Measurements from ENCODE around the gene SGSM2.
A peak's percentile ranks its signal among the peaks of the same experiment; 100 is the strongest.

SGSM2 gene

DNA sequence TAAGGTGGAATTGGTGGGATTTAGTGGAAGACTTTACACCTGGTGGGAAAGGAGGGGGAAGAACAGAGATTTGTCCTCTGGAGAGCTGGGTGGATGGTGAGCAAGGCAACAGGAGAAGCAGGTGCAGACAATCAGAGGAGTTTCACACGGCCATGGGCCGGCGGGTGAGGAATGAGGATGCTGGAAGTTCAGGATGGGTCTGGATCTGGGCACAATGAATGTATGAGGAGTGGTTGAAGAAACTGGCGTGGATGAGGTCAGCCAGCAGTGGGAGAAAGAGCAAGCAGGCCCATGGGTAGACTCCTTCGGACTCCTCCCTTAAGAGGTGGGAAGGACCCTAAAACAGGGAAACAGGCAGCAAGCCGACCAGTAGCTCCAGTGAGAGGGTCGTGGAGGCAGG is 73.7 kb downstream of the SGSM2 start:
- no peak overlapping the region for H3K27ac ChIP-seq (ENCODE audit: low read depth, low read length)
- H3K27me3 ChIP-seq (ENCODE audit: insufficient read depth, low read length) = no peaks in the 10 kb centered on the region
- no peak overlapping the region for H3K4me3 ChIP-seq (ENCODE audit: low read depth, low read length)
- H3K36me3 ChIP-seq (ENCODE audit: insufficient read depth, low read length) = no peaks in the 10 kb centered on the region
- no peak overlapping the region for H2AFZ ChIP-seq (ENCODE audit: low read length, unreplicated experiment)
- H3K79me2 ChIP-seq (ENCODE audit: control insufficient read depth, insufficient read depth, low read length, unreplicated experiment) = no peaks in the 10 kb centered on the region
- peaks cover 28% of the 10 kb centered on the region for H3K4me1 ChIP-seq (ENCODE audit: control insufficient read depth, insufficient read depth, low read length, unreplicated experiment)

DNA sequence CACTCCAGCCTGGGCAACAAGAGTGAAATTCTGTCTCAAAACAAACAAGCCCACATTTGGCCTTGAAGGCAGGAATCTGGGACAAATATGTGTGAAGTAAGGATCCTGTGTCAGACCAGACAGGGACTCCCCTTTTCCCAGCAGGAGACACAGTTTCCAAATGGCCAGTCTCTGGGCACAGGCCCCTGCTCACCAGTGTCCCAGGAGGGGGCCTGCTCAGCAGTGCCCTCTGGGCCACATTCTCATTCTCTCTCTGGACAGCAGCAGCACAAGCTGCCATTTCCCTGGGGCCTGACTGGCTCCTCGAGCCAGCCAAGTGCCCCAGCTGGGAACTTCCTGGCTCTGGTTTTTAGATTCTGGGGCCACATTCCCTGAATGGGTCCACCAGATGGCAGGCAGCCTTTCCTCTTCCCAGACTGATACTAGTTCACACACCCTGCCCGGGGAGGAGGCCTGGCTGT is 75.3 kb downstream of the SGSM2 start:
- Histone ChIP-seq H3K36me3 (ENCODE audit: insufficient read depth, low read length) (no peaks in the 10 kb centered on the region), H2AFZ (ENCODE audit: low read length, unreplicated experiment) (no peak overlapping the region), H3K27ac (ENCODE audit: low read depth, low read length) (peak overlapping the region; percentile 46), H3K4me3 (ENCODE audit: low read depth, low read length) (no peak overlapping the region), H3K4me1 (ENCODE audit: control insufficient read depth, insufficient read depth, low read length, unreplicated experiment) (peaks cover 11% of the 10 kb centered on the region), H3K27me3 (ENCODE audit: insufficient read depth, low read length) (no peaks in the 10 kb centered on the region), H3K79me2 (ENCODE audit: control insufficient read depth, insufficient read depth, low read length, unreplicated experiment) (no peaks in the 10 kb centered on the region)

DNA sequence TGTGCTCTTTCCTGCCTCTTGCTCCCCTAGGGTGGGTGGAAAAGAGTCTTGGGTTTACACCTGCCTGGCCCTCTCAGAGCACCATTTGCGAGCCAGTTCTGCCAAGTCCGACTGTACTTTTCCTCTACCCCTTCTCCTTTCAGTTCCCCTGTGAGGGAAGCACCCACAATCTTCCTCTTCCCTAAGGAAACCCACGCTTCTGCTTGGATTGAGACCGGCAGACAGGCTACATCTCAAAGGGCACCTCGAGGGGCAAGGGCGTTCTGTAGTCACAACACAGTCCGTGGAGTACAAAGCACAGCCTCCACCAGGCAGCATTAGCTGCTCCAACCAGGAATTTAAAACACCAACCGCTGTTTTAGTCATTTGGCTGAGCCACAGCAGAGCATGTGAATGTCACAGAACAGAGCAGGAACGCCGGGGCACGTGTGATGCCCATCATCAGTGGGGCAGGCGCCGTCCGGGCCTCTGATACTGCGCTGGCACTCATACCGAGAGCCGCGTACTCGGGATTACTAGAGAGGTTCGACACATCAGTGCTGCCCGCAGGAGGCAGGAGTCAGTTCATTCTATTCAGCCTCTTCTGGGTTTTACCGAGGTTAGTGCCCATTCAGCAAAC is 77.3 kb downstream of the SGSM2 start:
- Histone ChIP-seq H2AFZ (ENCODE audit: low read length, unreplicated experiment) (no peak overlapping the region), H3K4me1 (ENCODE audit: control insufficient read depth, insufficient read depth, low read length, unreplicated experiment) (peaks cover 7% of the 10 kb centered on the region), H3K27ac (ENCODE audit: low read depth, low read length) (no peak overlapping the region), H3K79me2 (ENCODE audit: control insufficient read depth, insufficient read depth, low read length, unreplicated experiment) (no peaks in the 10 kb centered on the region), H3K36me3 (ENCODE audit: insufficient read depth, low read length) (no peaks in the 10 kb centered on the region), H3K4me3 (ENCODE audit: low read depth, low read length) (no peak overlapping the region), H3K27me3 (ENCODE audit: insufficient read depth, low read length) (no peaks in the 10 kb centered on the region)

DNA sequence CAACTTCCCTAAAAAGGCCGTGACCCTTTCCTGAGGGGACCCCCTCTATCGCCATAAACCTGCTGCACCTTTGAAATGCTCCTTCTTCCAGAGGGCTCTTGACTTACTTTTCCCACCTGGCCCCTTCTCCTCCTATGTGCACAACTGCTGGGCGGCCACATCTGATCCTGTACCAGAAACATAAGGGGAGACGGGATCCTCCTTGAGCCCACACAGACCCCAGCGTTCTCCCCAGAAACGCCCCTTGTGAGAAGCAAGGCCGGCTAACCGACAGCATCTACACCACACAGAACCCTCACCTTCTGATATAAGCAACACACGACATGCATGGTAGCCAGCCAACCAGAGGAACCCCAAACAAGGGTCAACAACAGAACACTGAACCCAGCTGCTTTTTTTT is 77.8 kb downstream of the SGSM2 start:
- no peaks in the 10 kb centered on the region for H3K79me2 ChIP-seq (ENCODE audit: control insufficient read depth, insufficient read depth, low read length, unreplicated experiment)
- H3K27me3 ChIP-seq (ENCODE audit: insufficient read depth, low read length) = no peaks in the 10 kb centered on the region
- H2AFZ ChIP-seq (ENCODE audit: low read length, unreplicated experiment) = no peak overlapping the region
- no peak overlapping the region for H3K27ac ChIP-seq (ENCODE audit: low read depth, low read length)
- H3K4me1 ChIP-seq (ENCODE audit: control insufficient read depth, insufficient read depth, low read length, unreplicated experiment) = peaks cover 7% of the 10 kb centered on the region
- H3K36me3 ChIP-seq (ENCODE audit: insufficient read depth, low read length) = no peaks in the 10 kb centered on the region
- no peak overlapping the region for H3K4me3 ChIP-seq (ENCODE audit: low read depth, low read length)

DNA sequence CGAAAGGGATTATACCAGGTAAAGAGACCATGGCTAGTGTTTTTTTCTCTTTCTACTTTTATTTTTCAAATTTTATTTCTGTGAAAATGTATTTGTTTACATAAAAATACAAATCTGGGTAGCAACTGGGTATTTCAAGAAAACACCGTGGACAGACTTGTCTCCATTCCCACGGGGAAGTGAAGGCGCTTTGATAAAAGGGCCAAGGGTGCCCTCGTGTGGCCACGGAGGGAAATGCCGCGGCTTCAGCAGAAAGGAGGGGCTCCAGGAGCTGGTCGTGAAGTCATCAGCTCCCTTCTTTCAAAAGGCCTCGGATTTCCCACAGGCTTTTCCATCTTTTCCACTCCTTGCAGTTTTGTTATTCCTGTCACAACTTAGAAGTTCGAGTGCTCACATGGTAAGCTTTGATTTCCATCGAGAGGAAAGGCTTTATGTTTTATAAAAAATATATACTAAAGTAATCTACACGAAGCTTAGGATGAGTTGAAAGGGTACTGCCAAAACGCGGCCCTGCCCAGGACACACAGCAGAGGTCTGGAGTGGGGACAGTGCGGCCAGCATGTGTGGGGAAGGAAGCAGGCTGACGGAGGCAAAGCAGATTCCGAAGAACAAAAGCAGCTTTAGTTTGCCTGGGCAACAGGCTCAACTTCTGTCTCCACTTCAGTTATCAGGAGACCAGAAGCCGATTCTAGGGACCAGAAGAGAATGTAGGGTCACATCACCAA is 78.9 kb downstream of the SGSM2 start:
- Histone ChIP-seq H3K4me3 (ENCODE audit: low read depth, low read length) (no peak overlapping the region), H3K27ac (ENCODE audit: low read depth, low read length) (peak overlapping the region; percentile 45), H3K4me1 (ENCODE audit: control insufficient read depth, insufficient read depth, low read length, unreplicated experiment) (peaks cover 7% of the 10 kb centered on the region), H3K36me3 (ENCODE audit: insufficient read depth, low read length) (0 out of 2 replicates have a peak, but pooled peaks cover 4% of the 10 kb centered on the region), H3K27me3 (ENCODE audit: insufficient read depth, low read length) (no peaks in the 10 kb centered on the region), H2AFZ (ENCODE audit: low read length, unreplicated experiment) (no peak overlapping the region), H3K79me2 (ENCODE audit: control insufficient read depth, insufficient read depth, low read length, unreplicated experiment) (no peaks in the 10 kb centered on the region)

DNA sequence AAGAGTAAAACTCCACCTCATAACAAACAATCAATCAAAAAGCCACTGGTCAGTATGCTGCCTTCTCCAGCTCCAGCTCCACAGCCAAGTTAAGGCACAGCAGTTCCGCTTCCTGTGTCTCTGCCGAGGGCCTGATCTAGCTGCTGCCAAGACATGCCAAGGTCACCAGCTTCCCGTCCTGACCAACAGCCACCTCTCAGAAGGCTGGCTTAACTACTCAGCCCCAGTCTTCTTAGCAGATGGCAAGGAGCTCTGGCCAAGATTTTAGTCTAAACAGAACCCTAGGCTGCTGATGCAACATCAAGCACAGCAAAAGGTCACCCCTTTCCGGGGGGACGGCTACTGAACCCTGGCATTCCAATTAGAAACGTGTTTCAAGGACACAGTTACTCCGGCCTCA is 81.3 kb downstream of the SGSM2 start:
- H3K4me1 ChIP-seq (ENCODE audit: control insufficient read depth, insufficient read depth, low read length, unreplicated experiment) = no peaks in the 10 kb centered on the region
- H3K36me3 ChIP-seq (ENCODE audit: insufficient read depth, low read length) = 0 out of 2 replicates have a peak, but pooled peaks cover 4% of the 10 kb centered on the region
- no peaks in the 10 kb centered on the region for H3K27me3 ChIP-seq (ENCODE audit: insufficient read depth, low read length)
- H3K79me2 ChIP-seq (ENCODE audit: control insufficient read depth, insufficient read depth, low read length, unreplicated experiment) = no peaks in the 10 kb centered on the region
- H3K27ac ChIP-seq (ENCODE audit: low read depth, low read length) = no peak overlapping the region
- no peak overlapping the region for H2AFZ ChIP-seq (ENCODE audit: low read length, unreplicated experiment)
- no peak overlapping the region for H3K4me3 ChIP-seq (ENCODE audit: low read depth, low read length)

DNA sequence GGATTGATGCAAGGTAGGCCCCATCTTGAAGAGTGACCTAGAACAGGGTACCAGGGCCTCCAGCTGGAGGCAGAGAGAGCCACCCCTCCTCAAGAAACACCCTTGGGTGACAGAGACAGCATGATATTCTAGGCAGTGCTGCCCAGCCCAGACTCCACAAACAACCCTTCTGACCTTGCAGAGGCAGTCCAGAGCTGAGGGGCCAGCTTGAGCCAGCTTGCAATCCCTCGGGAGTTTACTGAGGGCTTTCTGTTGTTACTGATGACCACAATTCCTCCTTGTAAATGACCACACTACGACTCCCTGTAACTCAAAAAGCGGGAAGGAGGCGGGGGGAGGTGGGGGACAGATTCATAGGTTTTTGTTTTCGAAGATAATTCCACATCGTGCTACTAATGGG is 82.2 kb downstream of the SGSM2 start:
- Histone ChIP-seq H3K27me3 (ENCODE audit: insufficient read depth, low read length) (no peaks in the 10 kb centered on the region), H2AFZ (ENCODE audit: low read length, unreplicated experiment) (no peak overlapping the region), H3K4me3 (ENCODE audit: low read depth, low read length) (no peak overlapping the region), H3K4me1 (ENCODE audit: control insufficient read depth, insufficient read depth, low read length, unreplicated experiment) (no peaks in the 10 kb centered on the region), H3K27ac (ENCODE audit: low read depth, low read length) (no peak overlapping the region), H3K36me3 (ENCODE audit: insufficient read depth, low read length) (0 out of 2 replicates have a peak, but pooled peaks cover 4% of the 10 kb centered on the region), H3K79me2 (ENCODE audit: control insufficient read depth, insufficient read depth, low read length, unreplicated experiment) (no peaks in the 10 kb centered on the region)

DNA sequence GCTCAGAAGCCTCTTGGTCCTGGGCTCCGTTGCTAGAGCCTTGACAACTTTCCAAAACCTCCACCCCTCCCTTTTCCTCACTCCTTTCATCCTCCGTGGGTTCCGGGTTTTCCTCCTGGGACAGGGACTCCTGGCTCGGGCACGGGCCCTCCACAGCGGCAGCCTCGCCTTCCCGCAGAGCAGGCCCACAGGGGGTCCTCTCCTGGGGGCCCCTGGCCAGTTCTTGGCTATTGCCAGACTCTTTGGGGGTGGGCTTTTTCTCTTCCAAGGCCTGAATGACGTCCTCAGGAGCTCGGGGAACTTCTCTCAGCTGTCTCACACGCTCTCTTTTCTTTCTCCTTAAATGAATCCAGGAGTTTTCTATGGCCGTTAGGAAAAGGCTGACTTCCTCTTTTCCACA is 82.9 kb downstream of the SGSM2 start:
- Histone ChIP-seq H3K36me3 (ENCODE audit: insufficient read depth, low read length) (0 out of 2 replicates have a peak, but pooled peaks cover 4% of the 10 kb centered on the region), H2AFZ (ENCODE audit: low read length, unreplicated experiment) (no peak overlapping the region), H3K79me2 (ENCODE audit: control insufficient read depth, insufficient read depth, low read length, unreplicated experiment) (no peaks in the 10 kb centered on the region), H3K27me3 (ENCODE audit: insufficient read depth, low read length) (no peaks in the 10 kb centered on the region), H3K4me1 (ENCODE audit: control insufficient read depth, insufficient read depth, low read length, unreplicated experiment) (no peaks in the 10 kb centered on the region), H3K27ac (ENCODE audit: low read depth, low read length) (no peak overlapping the region), H3K4me3 (ENCODE audit: low read depth, low read length) (no peak overlapping the region)

DNA sequence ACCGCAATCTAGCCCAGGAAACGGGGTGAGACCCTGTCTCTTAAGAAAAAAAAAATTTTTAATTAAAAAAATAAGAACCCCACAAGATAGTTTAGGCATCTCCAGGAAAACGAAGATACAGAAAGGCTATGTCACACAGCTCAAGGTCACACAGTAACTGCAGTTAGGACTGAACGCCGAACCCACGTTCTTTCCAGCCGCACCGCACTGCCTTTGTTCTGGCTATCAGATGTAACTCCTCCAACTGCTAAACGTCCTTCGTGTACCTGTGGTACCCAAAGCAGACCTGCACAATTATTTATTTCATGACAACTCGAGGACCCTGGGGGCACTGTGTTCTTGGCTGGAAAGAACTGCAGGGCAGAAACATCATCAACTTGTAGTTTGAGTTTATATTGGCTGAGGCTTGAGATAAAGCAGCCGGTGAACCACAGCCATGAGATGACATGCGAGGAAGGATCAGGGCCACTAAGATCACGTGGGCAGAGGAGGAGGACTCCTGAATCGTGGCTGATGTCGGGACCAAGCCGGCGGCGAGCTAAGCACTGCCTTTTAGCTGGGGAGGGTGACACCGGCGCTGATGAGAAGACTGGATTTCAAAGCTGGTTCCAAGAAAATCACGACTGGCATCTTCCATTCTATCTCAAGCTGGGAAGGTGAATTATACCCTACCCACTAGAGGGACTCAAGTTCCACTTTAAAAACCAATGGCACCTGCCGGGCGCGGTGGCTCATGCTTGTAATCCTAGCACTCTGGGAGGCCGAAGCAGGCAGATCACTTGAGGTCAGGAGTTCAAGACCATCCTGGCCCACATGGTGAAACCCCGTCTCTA is 84.2 kb downstream of the SGSM2 start:
- H3K36me3 ChIP-seq (ENCODE audit: insufficient read depth, low read length) = 0 out of 2 replicates have a peak, but pooled peaks cover 4% of the 10 kb centered on the region
- no peak overlapping the region for H3K4me3 ChIP-seq (ENCODE audit: low read depth, low read length)
- no peaks in the 10 kb centered on the region for H3K4me1 ChIP-seq (ENCODE audit: control insufficient read depth, insufficient read depth, low read length, unreplicated experiment)
- H3K27ac ChIP-seq (ENCODE audit: low read depth, low read length) = no peak overlapping the region
- no peaks in the 10 kb centered on the region for H3K27me3 ChIP-seq (ENCODE audit: insufficient read depth, low read length)
- H3K79me2 ChIP-seq (ENCODE audit: control insufficient read depth, insufficient read depth, low read length, unreplicated experiment) = no peaks in the 10 kb centered on the region
- no peak overlapping the region for H2AFZ ChIP-seq (ENCODE audit: low read length, unreplicated experiment)

DNA sequence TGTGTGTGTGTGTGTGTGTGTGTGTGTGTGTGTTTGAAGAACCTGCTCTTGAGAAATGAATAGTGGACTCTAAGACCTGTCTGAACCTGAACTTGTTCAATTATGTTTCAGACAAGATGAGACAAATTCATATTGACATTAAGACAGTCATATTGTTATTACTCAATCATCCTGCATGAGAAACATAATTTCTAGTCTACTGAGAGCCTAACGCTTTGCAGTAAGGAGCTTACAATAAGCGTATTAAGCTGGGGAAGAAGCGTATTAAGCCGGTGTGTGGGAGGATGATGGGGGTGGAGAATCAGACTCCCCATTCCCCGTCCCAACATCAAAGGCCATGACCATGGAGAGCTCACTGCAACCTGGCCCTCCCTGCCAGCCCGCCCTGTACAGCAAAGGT is 86.0 kb downstream of the SGSM2 start:
- 0 out of 2 replicates have a peak, but pooled peaks cover 4% of the 10 kb centered on the region for H3K36me3 ChIP-seq (ENCODE audit: insufficient read depth, low read length)
- no peak overlapping the region for H3K27ac ChIP-seq (ENCODE audit: low read depth, low read length)
- H3K79me2 ChIP-seq (ENCODE audit: control insufficient read depth, insufficient read depth, low read length, unreplicated experiment) = no peaks in the 10 kb centered on the region
- no peak overlapping the region for H2AFZ ChIP-seq (ENCODE audit: low read length, unreplicated experiment)
- H3K27me3 ChIP-seq (ENCODE audit: insufficient read depth, low read length) = no peaks in the 10 kb centered on the region
- no peak overlapping the region for H3K4me3 ChIP-seq (ENCODE audit: low read depth, low read length)
- H3K4me1 ChIP-seq (ENCODE audit: control insufficient read depth, insufficient read depth, low read length, unreplicated experiment) = no peaks in the 10 kb centered on the region

Data from ACC112 (cell line).